ENCODE measurements around the gene NYNRIN. TPM values are rescaled to one million over a fixed set of nuclear protein-coding genes. Genes with fewer than 3 reads are reported as not detected.

Gene NYNRIN
- total and polyA plus RNA-seq, 8 donors, result 2.1 to 9.0 (median 4.3) TPM

DNA sequence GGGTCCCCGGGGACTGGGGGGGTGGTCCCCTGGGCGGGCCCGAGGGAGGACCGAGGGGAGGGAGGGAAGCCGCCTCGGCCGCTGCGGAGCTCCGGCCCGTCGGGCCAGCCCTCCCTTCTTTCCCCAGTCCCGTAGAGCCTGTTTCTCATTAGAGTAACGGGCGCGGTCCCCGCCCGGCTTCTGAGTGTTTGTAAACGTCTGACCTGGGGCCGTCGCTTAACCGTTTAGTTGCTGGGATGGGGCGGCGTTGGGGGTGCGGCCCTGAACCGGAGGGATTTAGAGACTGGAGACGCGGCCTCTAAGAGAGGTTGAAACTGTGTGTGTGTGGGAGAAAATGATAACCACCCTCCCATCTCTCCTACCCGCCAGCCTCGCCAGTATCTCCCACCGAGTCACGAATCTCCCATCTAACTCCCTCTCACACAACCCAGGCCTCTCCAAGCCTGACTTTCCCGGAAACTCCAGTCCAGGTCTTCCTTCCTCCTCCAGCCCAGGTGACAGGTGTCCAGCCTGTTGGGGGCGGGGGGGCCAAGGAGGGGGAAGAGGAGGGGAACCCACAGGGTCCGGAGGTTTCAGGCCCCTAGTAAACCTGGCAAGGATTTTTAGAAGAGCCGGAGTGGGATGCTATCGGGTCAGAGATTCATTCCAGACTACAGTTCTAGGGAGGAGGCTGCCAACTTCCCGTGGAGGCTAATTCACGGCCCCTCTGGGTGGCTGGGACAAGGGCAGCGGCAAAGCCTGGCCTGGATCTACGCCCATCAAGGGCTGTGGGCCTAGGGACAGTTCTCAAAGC lies 31.9 kb upstream of the NYNRIN start:
- WGBS, 2 donors, result 1% methylated on average over 39 to 40 of the region's 40 CpGs
- intact Hi-C loops (cut with DNase I), result no loop called here
- no peak for FAIRE-seq
- peak overlapping the region; percentile 26 to 53 (median 36) for H3K4me3 ChIP-seq
- peak overlapping the region; percentile 77 to 92 (median 88) for H3K27ac ChIP-seq
- peak; percentile 90 to 94 (median 93) for DNase-seq
- no peak for TF ChIP-seq CTCF (IDR thresholded peaks at IDR 0.05)
- peak; percentile 78 to 84 (median 82) for ATAC-seq
- peaks cover 0 to 15% (median 0%) of the 10 kb centered on the region in 3 donors for H3K4me1 ChIP-seq
- no peaks in the 10 kb centered on the region for H3K27me3 ChIP-seq
- no peaks in the 10 kb centered on the region for H3K36me3 ChIP-seq
- H3K9me3 ChIP-seq, result no peaks in the 10 kb centered on the region

DNA sequence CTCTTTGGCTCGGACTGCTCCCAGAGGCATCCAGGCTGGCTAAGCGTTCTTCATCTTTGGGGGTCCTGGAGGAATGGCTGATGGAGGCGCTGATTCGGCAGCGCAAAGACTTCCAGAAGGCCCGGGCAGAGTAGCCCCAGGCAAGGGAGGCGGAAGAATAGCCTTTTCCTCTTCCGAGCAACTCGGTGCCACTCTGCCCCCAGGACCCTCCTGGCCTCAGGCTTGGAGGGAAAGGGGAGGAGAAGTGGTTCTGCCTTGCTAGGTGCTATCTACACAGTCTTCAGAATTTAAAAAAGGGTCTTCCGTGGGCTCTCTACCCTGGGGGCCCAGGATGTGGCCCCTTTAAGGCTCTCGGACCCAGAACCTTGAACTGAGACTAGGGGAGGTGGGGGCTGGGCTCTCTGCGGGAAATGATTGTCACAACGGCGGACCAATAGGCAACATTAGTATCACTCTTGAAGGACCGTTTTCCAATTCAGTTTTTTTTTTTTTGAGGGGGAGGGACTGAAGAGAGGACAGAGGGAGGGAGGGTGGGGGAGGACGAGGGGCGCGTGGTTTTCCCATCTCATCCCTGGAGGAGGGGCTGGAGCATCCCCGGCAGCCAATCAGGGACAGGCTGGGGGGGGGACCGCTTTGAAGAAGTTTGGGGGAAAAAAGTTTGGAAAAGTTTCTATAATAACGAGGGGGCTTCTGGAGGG lies 31.1 kb upstream of the NYNRIN start, which contains the start of gene NFATC4:
Gene NFATC4 (plus strand): TSS at position 671 of the 698 bp plus-strand sequence. CDS start 157 bp downstream, outside the sequence.
- Histone ChIP-seq H3K27me3 (no peaks in the 10 kb centered on the region), H3K36me3 (no peaks in the 10 kb centered on the region), H3K27ac (peak within 1 kb of the TSS; percentile 77 to 92 (median 88)), H3K4me1 (peaks cover 0 to 15% (median 0%) of the 10 kb centered on the region in 3 donors), H3K9me3 (no peaks in the 10 kb centered on the region), H3K4me3 (peak within 1 kb of the TSS; percentile 26 to 53 (median 36))
- intact Hi-C loops (cut with DNase I), result no loop called here
- DNase-seq, result peak in 4 of 6 donors; percentile 47 to 73 (median 69)
- ATAC-seq, result peak; percentile 8 to 22 (median 16)
- WGBS, 2 donors, result 9 to 11% methylated on average over 21 of the region's 21 CpGs
- FAIRE-seq, result no peak
- TF ChIP-seq CTCF (IDR thresholded peaks at IDR 0.05), result no peak

- 9 to 12% methylated on average over 14 to 15 of the region's 15 CpGs for WGBS, 2 donors
- Histone ChIP-seq H3K9me3 (no peaks in the 10 kb centered on the region), H3K4me1 (peaks cover 0 to 15% (median 0%) of the 10 kb centered on the region in 3 donors), H3K27ac (peak overlapping the region in 3 of 4 donors; percentile 22 to 60 (median 44)), H3K4me3 (peak overlapping the region; percentile 10 to 53 (median 34)), H3K36me3 (no peaks in the 10 kb centered on the region), H3K27me3 (no peaks in the 10 kb centered on the region)
- FAIRE-seq (no peak), ATAC-seq (no peak), DNase-seq (peak in 3 of 6 donors; percentile 26 to 69 (median 50))
- intact Hi-C loops (cut with DNase I), result no loop called here
- no peak for TF ChIP-seq CTCF (IDR thresholded peaks at IDR 0.05)
Measured at GRCh38 chr14:24368212-24368561, 30.6 kb upstream of the NYNRIN start.

- H3K4me3 ChIP-seq, result peak overlapping the region in 3 of 4 donors; percentile 23 to 53 (median 45)
- DNase-seq, result peak; percentile 35 to 74 (median 55)
- no peaks in the 10 kb centered on the region for H3K27me3 ChIP-seq
- no peaks in the 10 kb centered on the region for H3K9me3 ChIP-seq
- ATAC-seq, result no peak
- H3K27ac ChIP-seq, result peak overlapping the region in 3 of 4 donors; percentile 44 to 60 (median 49)
- no peaks in the 10 kb centered on the region for H3K36me3 ChIP-seq
- 12 to 14% methylated on average over 26 to 49 of the region's 52 CpGs for WGBS, 2 donors
- TF ChIP-seq CTCF (IDR thresholded peaks at IDR 0.05), result no peak
- H3K4me1 ChIP-seq, result peaks cover 0 to 15% (median 0%) of the 10 kb centered on the region in 3 donors
- intact Hi-C loops (cut with DNase I), result no loop called here
- FAIRE-seq, result no peak
Measured at GRCh38 chr14:24368562-24369252, 30.1 kb upstream of the NYNRIN start.

Measured in pancreas (tissue), 10 donors.